DND-41 (cell line): ENCODE results near the gene ABCF2.

Experiments
- CTCF ChIP-seq: IDR thresholded peaks from 2 replicates; pipeline ENCODE4 v1.5.1; 2012; ENCODE audit warnings: borderline replicate concordance, low read length, moderate library complexity, mild to moderate bottlenecking; ENCODE audit not compliant: poor library complexity, severe bottlenecking; ENCODE audit errors: extremely low read depth
- EZH2 ChIP-seq: IDR thresholded peaks from 3 replicates; pipeline ENCODE4 v1.6.1; 2012; ENCODE audit warnings: borderline replicate concordance, low read depth, mild to moderate bottlenecking, moderate library complexity, low read length, inconsistent platforms; ENCODE audit not compliant: severe bottlenecking

- no peak for TF ChIP-seq CTCF
- no peak for TF ChIP-seq EZH2
These were observed 19.7 kb downstream of the ABCF2 start for GRCh38 chr7:151207315-151207714.
